ENCODE data around the gene TMEM178B. TPM values are rescaled to one million over a fixed set of nuclear protein-coding genes. Genes with fewer than 3 reads are reported as not detected.

TMEM178B gene
- total RNA-seq, 1 experiment from 2014 or later: not detected

DNA sequence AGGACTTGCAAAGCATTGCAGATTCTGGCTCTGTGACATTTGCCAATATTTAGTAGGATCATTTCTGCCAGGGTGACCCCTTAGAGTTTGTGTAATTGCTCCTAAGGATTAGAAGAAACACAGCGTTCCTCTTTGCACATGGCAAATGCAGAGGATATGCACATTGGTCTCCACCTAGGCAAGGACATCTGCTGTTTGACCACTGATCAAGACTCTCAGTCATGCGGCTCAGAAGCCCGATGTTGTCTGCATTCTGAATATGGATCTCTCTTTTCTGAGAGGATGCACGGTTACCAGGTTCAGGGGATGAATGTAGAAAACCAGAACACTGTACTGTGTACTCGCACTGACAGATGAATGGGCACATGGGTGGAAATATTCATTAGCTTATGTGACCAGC, 296.8 kb downstream of the TMEM178B start:
- TF ChIP-seq, protein P1, sequence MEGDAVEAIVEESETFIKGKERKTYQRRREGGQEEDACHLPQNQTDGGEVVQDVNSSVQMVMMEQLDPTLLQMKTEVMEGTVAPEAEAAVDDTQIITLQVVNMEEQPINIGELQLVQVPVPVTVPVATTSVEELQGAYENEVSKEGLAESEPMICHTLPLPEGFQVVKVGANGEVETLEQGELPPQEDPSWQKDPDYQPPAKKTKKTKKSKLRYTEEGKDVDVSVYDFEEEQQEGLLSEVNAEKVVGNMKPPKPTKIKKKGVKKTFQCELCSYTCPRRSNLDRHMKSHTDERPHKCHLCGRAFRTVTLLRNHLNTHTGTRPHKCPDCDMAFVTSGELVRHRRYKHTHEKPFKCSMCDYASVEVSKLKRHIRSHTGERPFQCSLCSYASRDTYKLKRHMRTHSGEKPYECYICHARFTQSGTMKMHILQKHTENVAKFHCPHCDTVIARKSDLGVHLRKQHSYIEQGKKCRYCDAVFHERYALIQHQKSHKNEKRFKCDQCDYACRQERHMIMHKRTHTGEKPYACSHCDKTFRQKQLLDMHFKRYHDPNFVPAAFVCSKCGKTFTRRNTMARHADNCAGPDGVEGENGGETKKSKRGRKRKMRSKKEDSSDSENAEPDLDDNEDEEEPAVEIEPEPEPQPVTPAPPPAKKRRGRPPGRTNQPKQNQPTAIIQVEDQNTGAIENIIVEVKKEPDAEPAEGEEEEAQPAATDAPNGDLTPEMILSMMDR (conservative IDR thresholded peaks at IDR 0.05): no peak
- no peak for TF ChIP-seq EZH2 (IDR thresholded peaks at IDR 0.05; ENCODE audit: low read depth)
- BruUV-seq (replicated peaks): no TSS peak
- Histone ChIP-seq H3K27ac (no peak overlapping the region), H3K27me3 (ENCODE audit: insufficient read depth, low read depth) (peaks cover 71% of the 10 kb centered on the region), H3K4me1 (replicated peaks; ENCODE audit: insufficient read depth) (no peaks in the 10 kb centered on the region), H3K36me3 (ENCODE audit: low read depth) (no peaks in the 10 kb centered on the region), H2AFZ (no peak overlapping the region), H3K9me2 (ENCODE audit: insufficient read depth) (no peaks in the 10 kb centered on the region), H3K79me2 (ENCODE audit: low read depth) (no peaks in the 10 kb centered on the region), H3K9me3 (ENCODE audit: insufficient read depth, low read depth) (no peaks in the 10 kb centered on the region), H3F3A (ENCODE audit: insufficient read depth, low read depth) (no peaks in the 10 kb centered on the region), H3K4me2 (no peak overlapping the region), H4K20me1 (ENCODE audit: insufficient read depth) (no peaks in the 10 kb centered on the region), H3K4me3 (no peak overlapping the region)
- intact Hi-C loops (cut with micrococcal nuclease; ENCODE audit: unreplicated experiment): no loop called here
- no peak for DNase-seq
- CTCF ChIA-PET: no interaction called here
- POLR2A ChIA-PET (ENCODE audit: unreplicated experiment): no interaction called here

DNA sequence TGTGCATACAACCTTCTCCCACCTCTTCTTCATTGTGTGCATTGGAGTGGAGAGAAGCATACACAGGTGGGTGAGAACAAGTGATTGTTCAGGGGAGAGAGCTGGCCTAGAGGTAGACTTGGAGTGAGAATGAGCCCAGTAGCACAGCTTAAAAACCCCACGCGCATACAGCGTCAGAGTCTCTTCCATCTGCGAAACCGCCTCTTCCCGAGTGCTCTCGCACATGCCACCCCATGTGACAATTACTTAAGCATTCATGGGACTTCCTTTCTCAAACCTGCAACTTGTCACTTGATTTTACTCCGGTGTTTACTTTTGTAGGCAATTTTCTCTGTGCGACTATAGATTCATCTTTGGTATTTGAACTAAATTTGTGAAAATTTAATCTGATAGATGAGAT, 300.6 kb downstream of the TMEM178B start:
- no peaks in the 10 kb centered on the region for H3F3A ChIP-seq (ENCODE audit: insufficient read depth, low read depth)
- intact Hi-C loops (cut with micrococcal nuclease; ENCODE audit: unreplicated experiment): no loop called here
- ChIA-PET CTCF (no interaction called here), POLR2A (ENCODE audit: unreplicated experiment) (no interaction called here)
- no peaks in the 10 kb centered on the region for H4K20me1 ChIP-seq (ENCODE audit: insufficient read depth)
- TF ChIP-seq, protein P1 (conservative IDR thresholded peaks at IDR 0.05): no peak
- TF ChIP-seq EZH2 (IDR thresholded peaks at IDR 0.05; ENCODE audit: low read depth): no peak
- no TSS peak for BruUV-seq (replicated peaks)
- H3K4me3 ChIP-seq: no peak overlapping the region
- DNase-seq: no peak
- H3K27ac ChIP-seq: no peak overlapping the region
- no peak overlapping the region for H3K4me2 ChIP-seq
- H3K9me3 ChIP-seq (ENCODE audit: insufficient read depth, low read depth): peaks cover 3% of the 10 kb centered on the region; the same call in 1 of the 2 replicates
- no peaks in the 10 kb centered on the region for H3K79me2 ChIP-seq (ENCODE audit: low read depth)
- H3K4me1 ChIP-seq (replicated peaks; ENCODE audit: insufficient read depth): no peaks in the 10 kb centered on the region
- H3K27me3 ChIP-seq (ENCODE audit: insufficient read depth, low read depth): peaks cover 66% of the 10 kb centered on the region
- H3K9me2 ChIP-seq (ENCODE audit: insufficient read depth): no peaks in the 10 kb centered on the region
- no peak overlapping the region for H2AFZ ChIP-seq
- no peaks in the 10 kb centered on the region for H3K36me3 ChIP-seq (ENCODE audit: low read depth)

DNA sequence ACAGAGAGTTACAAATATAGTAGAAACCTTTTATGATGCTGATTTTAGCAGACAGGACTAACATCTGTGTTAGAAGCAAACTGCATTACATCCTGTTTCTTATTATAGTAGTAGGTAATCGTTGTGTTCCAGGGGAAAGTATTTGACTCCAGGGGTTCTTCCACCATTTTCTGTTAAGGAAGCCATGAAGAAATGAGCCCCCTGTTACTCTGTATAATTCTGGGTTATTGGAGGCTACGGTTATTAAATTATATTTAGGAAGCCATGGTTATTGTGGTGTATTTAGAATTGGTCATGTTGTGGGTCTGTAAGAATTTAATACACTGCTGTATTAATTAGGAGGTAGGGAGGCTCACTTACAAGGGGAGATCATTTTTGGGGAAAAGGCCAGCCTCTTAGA, 301.6 kb downstream of the TMEM178B start:
- ChIA-PET POLR2A (ENCODE audit: unreplicated experiment) (no interaction called here), CTCF (no interaction called here)
- no peaks in the 10 kb centered on the region for H3K79me2 ChIP-seq (ENCODE audit: low read depth)
- no peak overlapping the region for H3K4me3 ChIP-seq
- DNase-seq: no peak
- BruUV-seq (replicated peaks): no TSS peak
- H3K9me2 ChIP-seq (ENCODE audit: insufficient read depth): no peaks in the 10 kb centered on the region
- intact Hi-C loops (cut with micrococcal nuclease; ENCODE audit: unreplicated experiment): no loop called here
- H3K9me3 ChIP-seq (ENCODE audit: insufficient read depth, low read depth): peaks cover 3% of the 10 kb centered on the region; the same call in 1 of the 2 replicates
- H3F3A ChIP-seq (ENCODE audit: insufficient read depth, low read depth): no peaks in the 10 kb centered on the region
- no peak for TF ChIP-seq EZH2 (IDR thresholded peaks at IDR 0.05; ENCODE audit: low read depth)
- TF ChIP-seq, protein P1 (conservative IDR thresholded peaks at IDR 0.05): no peak
- H2AFZ ChIP-seq: no peak overlapping the region
- no peaks in the 10 kb centered on the region for H3K36me3 ChIP-seq (ENCODE audit: low read depth)
- no peak overlapping the region for H3K4me2 ChIP-seq
- H4K20me1 ChIP-seq (ENCODE audit: insufficient read depth): no peaks in the 10 kb centered on the region
- H3K27ac ChIP-seq: no peak overlapping the region
- H3K4me1 ChIP-seq (replicated peaks; ENCODE audit: insufficient read depth): no peaks in the 10 kb centered on the region
- H3K27me3 ChIP-seq (ENCODE audit: insufficient read depth, low read depth): peaks cover 56% of the 10 kb centered on the region

Data from PC-9 (cell line).